GM12892 (cell line): ENCODE measurements around the gene NXF3. TPM values are rescaled to one million over a fixed set of nuclear protein-coding genes. Genes with fewer than 3 reads are reported as not detected.
"Not testable (repeated sequence)": the region's sequence is repeated elsewhere in the genome, so short reads cannot be mapped to it uniquely, and the experiment has no call there.

Source experiments
- DNase-seq: peaks from one replicate; pipeline ENCODE4 v3.0.0; 2011; ENCODE audit not compliant: insufficient read length
- FAIRE-seq: peaks from 2 replicates; lab custom pipeline; 2011; peaks lifted over from hg19 to GRCh38; lab: Jason Lieb, UNC
- POLR2A ChIP-seq: IDR thresholded peaks from 2 replicates; pipeline ENCODE4 v1.6.1; 2011; ENCODE audit warnings: low read depth, low read length, control low read depth
- POLR2AphosphoS5 ChIP-seq: IDR thresholded peaks from 2 replicates; pipeline ENCODE4 v1.6.1; 2011; ENCODE audit warnings: low read depth, low read length, control low read depth
- TAF1 ChIP-seq: IDR thresholded peaks from 2 replicates; pipeline ENCODE4 v1.6.1; 2011; ENCODE audit warnings: low read depth, mild to moderate bottlenecking, control low read depth, low read length, borderline replicate concordance
- polyA plus RNA-seq: library from polyadenylated mRNA; unstranded; fragments of >200 nt; gene quantifications from one replicate; pipeline ENCODE4 v1.2.1, GENCODE V29; 2012; ENCODE audit warnings: missing spikeins, inconsistent platforms; ENCODE audit not compliant: missing spikeins

NXF3 gene, protein sequence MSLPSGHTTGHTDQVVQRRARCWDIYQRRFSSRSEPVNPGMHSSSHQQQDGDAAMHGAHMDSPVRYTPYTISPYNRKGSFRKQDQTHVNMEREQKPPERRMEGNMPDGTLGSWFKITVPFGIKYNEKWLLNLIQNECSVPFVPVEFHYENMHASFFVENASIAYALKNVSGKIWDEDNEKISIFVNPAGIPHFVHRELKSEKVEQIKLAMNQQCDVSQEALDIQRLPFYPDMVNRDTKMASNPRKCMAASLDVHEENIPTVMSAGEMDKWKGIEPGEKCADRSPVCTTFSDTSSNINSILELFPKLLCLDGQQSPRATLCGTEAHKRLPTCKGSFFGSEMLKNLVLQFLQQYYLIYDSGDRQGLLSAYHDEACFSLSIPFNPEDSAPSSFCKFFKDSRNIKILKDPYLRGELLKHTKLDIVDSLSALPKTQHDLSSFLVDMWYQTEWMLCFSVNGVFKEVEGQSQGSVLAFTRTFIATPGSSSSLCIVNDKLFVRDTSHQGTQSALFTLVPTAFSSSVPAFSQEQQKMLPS
- not detected for polyA plus RNA-seq

DNA sequence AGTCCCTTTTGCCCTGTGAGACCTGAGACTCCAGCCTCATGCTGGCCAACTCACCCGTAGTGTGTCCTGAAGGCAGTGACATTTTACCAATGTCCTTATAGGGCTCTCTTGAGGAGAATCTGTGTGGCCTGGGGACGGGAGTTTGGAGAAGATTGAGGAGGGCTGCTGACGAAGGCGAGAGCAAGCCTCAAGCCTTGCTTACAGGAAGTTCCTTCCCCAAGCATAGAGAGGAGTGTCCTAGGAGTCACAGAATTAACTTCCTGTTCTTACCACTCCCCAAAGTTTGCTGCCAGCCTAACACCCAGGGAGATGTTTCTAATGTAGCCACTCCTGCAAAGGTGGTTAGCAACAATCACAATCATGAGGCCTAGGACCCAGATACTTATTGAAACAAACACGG lies at the start of gene NXF3:
NXF3 (minus strand) TSS at position 202 of the 400 bp plus-strand sequence; CDS start at position 82, 120 bp downstream.
- DNase-seq: no peak
- peak; percentile 42 for FAIRE-seq
- no peak for TF ChIP-seq TAF1

DNA sequence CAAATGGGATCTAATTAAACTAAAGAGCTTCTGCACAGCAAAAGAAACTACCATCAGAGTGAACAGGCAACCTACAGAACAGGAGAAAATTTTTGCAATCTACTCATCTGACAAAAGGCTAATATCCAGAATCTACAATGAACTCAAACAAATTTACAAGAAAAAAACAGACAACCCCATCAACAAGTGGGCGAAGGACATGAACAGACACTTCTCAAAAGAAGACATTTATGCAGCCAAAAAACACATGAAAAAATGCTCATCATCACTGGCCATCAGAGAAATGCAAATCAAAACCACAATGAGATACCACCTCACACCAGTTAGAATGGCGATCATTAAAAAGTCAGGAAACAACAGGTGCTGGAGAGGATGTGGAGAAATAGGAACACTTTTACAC lies 43.6 kb upstream of the NXF3 start:
- not testable (repeated sequence) for FAIRE-seq, DNase-seq

DNA sequence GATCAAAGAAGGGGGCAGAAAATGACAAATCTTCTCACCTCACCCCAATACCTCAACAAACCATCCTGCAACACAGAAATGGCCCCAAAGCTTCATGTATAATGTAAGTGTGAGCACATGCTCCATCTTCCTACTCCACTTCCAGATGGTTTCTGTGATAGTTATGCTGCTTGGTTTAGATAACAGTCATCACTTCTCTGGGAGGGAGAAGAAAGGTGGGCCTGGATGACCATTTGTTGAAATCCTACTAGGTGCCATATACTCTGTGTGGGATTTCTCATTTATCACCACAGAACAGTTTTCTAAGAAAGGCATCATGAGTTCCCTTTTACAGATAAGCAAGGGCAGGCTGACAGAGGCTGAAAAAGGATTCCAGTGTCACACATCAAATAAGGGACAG lies 31.3 kb upstream of the NXF3 start:
- FAIRE-seq (no peak), DNase-seq (no peak)
- no peak for TF ChIP-seq POLR2AphosphoS5
- TF ChIP-seq TAF1: no peak
- TF ChIP-seq POLR2A: no peak

DNA sequence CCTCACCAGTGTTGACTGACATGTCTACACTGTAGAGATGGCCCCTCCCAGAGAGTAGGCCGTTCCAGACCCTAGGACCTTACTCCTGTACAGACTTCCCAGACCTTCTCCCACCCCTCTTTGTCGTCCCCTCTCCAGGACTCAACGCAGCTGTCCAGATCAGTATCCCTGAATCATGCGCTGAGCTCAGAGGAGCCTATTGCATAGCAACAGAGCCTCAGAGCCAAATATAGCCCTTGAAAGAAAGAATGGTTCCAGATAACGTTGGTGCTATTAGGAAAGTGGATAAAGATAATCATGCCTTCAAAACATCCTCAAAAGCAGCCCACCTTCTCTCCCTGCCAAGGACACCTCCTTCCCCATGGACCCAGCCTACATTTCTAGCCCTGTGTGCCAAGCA lies 27.8 kb upstream of the NXF3 start:
- DNase-seq (no peak), FAIRE-seq (no peak)
- no peak for TF ChIP-seq TAF1
- TF ChIP-seq POLR2AphosphoS5: no peak
- TF ChIP-seq POLR2A: no peak

DNA sequence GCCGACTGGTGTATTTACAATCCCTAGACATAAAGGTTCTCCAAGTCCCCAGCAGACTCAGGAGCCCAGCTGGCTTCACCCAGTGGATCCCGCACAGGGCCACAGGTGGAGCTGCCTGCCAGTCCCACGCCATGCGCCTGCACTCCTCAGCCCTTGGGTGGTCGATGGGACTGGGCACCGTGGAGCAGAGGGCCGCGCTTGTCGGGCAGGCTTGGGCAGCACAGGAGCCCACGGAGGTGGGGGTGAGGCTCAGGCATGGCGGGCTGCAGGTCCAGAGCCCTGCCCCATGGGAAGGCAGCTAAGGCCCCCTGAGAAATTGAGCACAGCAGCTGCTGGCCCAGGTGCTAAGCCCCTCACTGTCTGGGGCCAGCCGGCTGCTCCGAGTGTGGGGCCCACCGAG lies 24.0 kb upstream of the NXF3 start:
- DNase-seq, FAIRE-seq: not testable (repeated sequence)

DNA sequence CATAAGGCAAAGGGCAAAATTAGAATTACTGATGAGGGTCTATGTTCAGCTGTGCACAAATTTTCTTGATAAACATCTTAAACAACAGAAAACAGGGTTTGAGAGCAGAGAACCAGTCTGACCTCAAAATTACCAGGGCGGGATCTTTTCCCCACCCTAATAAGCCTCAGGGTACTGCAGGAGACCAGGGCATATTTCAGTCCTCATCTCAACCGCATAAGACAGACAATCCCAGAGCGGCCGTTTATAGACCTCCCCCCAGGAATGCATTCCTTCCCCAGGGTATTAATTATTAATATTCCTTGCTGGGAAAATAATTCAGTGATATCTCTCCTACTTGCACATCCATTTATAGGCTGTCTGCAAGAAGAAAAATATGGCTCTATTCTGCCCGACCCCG lies 16.6 kb upstream of the NXF3 start:
- not testable (repeated sequence) for FAIRE-seq, DNase-seq

DNA sequence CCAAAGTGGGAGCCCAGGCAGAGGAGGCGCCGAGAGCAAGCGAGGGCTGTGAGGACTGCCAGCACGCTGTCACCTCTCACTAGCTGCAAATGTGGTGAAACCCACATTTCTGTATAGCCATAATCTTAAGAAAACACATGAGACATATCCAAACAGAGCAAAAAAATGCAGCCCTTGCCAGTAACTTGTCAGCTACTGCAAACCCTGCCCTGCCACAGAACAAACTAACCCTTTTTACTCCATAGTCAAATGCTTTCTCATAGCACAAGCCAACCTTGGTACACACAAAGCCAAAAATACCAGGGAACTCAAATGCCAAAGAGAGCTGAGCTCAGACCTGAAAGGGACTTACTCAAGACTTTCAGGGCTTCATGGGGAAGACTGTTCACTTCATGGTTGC lies 14.9 kb upstream of the NXF3 start:
- FAIRE-seq: no peak
- DNase-seq: no peak
- TF ChIP-seq POLR2A (no peak), TAF1 (no peak), POLR2AphosphoS5 (no peak)

DNA sequence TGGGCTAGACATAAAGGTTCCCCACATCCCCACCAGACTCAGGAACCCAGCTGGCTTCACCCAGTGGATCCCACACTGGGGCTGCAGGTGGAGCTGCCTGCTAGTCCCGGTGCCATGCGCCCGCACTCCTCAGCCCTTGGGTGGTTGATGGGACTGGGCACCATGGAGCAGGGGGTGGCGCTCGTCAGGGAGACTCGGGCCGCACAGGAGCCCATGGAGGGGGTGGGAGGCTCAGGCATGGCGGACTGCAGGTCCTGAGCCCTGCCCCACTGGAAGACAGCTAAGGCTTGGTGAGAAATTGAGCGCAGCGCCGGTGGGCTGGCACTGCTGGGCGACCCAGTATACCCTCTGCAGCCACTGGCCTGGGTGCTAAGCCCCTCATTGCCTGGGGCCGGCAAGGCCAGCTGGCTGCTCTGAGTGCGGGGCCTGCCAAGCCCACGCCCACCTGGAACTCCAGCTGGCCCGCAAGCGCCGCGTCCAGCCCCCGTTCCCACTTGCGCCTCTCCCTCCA lies 14.3 kb upstream of the NXF3 start:
- FAIRE-seq, DNase-seq: not testable (repeated sequence)

DNA sequence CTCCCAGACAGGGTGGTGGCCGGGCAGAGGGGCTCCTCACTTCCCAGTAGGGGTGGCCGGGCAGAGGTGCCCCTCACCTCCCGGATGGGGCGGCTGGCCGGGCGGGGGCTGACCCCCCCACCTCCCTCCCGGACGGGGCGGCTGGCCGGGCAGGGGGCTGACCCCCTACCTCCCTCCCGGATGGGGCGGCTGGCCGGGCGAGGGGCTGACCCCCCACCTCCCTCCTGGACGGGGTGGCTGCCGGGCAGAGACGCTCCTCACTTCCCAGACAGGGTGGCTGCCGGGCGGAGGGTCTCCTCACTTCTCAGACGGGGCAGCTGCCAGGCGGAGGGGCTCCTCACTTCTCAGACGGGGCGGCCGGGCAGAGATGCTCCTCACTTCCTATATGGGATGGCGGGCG lies 11.4 kb upstream of the NXF3 start:
- not testable (repeated sequence) for DNase-seq, FAIRE-seq

DNA sequence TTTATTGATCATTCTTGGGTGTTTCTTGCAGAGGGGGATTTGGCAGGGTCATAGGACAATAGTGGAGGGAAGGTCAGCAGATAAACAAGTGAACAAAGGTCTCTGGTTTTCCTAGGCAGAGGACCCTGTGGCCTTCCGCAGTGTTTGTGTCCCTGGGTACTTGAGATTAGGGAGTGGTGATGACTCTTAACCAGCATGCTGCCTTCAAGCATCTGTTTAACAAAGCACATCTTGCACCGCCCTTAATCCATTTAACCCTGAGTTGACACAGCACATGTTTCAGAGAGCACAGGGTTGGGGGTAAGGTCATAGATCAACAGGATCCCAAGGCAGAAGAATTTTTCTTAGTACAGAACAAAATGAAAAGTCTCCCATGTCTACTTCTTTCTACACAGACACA lies 10.9 kb upstream of the NXF3 start:
- DNase-seq, FAIRE-seq: not testable (repeated sequence)

DNA sequence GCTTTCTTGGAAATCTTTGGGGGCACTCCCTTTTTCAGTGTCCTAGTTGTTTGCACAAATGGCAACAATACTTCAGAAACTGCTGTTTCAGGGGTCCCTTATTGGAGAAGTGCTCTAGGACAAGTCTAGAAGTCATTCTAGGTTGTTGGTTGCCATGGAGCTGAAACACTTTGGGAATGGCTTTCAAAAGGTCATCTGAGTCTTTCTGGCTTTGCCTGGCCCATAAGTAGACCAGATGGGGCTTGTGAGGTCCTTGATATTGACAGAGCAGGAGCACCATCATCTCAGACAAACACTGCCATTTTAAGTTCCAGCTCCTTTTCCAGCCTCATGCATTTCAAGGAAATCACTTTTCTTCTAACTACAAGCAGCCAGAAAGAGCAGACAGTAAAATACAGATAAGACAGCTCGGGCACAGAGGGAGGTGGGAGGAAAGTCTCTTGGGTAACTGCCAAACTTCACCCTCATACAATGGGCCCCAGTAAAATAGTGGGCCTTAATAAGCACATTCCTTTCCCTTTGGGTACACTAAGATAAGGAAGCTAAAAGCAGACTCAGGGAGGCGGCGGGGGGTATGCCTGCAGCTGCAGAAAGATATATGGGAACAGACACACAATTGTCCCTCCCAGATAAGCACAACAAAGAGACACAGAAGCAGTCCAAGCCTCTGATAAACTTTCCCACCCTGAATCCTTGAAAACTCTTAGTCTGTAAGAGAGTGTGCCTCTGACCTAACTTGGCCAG lies 8.5 kb upstream of the NXF3 start:
- FAIRE-seq: no peak
- no peak for DNase-seq
- TF ChIP-seq POLR2AphosphoS5 (no peak), TAF1 (no peak), POLR2A (no peak)

DNA sequence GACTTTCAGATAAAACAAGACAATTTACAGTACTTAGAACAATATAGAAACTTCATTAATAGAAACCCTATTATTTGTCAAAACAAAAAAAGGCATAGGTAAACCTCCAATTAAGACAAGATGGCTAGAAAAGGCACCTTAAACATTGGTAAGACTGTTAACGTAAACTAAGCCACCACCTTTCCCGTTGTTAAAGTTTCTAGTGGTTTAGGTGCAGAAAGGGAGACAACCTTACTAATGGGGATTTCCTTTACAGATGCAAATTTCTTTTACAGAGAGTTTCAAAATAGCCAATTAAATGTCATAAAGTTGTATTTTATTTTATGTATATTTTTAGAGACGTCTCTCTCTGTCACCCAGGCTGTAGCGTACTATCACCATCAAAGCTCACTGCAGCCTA lies 7.5 kb upstream of the NXF3 start:
- TF ChIP-seq POLR2A (no peak), TAF1 (no peak)
- FAIRE-seq: no peak
- DNase-seq: no peak

DNA sequence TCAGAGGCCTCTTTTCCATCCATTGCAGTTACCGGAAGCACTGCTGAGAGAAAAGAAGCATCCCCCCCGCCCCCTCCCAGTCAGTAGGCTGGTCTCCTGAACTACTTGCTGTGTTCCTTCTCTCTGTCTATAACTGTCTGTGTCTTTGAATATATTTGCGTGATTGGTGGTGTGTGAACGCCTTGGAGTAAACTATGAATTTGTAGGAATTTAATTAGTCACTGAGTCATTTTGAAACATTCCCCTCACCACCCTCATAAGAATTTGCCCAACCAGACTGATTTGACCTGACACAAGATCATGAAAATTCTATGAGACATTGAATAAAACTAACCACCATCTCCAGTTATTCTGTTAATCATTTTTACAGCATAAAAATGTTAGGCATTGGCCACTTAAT lies 6.7 kb upstream of the NXF3 start:
- FAIRE-seq: no peak
- DNase-seq: no peak
- TF ChIP-seq POLR2A (no peak), TAF1 (no peak), POLR2AphosphoS5 (no peak)

DNA sequence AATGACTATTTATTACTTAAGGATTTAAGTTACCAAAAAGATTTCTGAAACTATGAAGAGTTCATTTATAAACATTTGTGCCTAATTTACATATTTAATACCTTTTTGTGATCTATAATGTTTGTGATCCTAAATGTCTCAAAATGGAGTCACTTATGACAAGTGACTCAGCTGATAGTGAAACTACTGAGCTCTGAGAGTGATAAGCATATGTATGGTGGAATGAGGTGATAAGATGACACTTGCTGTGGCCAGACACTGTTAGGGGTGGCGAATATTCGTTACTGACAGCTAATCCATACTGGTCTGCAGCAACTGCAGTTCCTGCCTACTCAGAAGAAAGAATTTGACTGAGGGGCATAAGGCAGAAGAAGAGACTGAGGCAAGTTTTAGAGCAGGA lies 5.5 kb upstream of the NXF3 start:
- FAIRE-seq (no peak), DNase-seq (no peak)
- no peak for TF ChIP-seq POLR2A
- TF ChIP-seq TAF1: no peak
- TF ChIP-seq POLR2AphosphoS5: no peak
